ENCODE data around the gene SGIP1.

DNA sequence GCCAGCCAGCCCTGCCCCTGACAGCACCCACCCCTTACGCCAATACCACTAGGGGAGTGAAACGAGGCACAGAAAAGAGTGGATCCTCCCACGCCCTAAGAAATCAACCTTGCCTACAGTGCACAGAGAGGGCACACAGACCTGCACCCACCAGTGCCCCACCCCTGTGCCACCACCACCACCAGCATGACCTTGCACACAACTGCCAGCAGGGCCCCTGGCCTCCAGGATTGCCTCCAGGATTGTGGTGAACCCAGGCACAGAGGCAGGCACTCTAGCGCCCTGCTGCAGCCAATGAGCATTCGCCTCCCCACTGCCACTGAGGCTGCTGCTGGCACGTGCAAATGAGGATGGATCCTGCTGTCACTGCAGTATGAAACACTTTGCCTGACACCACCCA lies 23.5 kb upstream of the SGIP1 start:
- TF ChIP-seq EZH2 (IDR thresholded peaks at IDR 0.05; ENCODE audit: insufficient read depth, poor library complexity, severe bottlenecking) (no peak), EZH2phosphoT487 (IDR thresholded peaks at IDR 0.05; ENCODE audit: insufficient read depth, low read depth) (no peak)
